Hippocampal formation (tissue), 2 donors: ENCODE data around the gene LRRC26.
A peak's percentile ranks its signal among the peaks of the same experiment; 100 is the strongest.

Experiments
- DNase-seq, 2 donors: peaks; one replicate each; lab custom pipeline; 2025; lab: John Stamatoyannopoulos, UW

LRRC26 gene

GRCh38 chr9:137199411-137200121 lies 29.7 kb upstream of the LRRC26 start:
- DNase-seq: no peak

- no peak for DNase-seq
These were observed 29.0 kb upstream of the LRRC26 start for GRCh38 chr9:137198902-137199283.

GRCh38 chr9:137198051-137198901 lies 28.4 kb upstream of the LRRC26 start:
- no peak for DNase-seq

GRCh38 chr9:137195525-137196220 lies 25.8 kb upstream of the LRRC26 start:
- no peak for DNase-seq

GRCh38 chr9:137194909-137195308 lies 25.1 kb upstream of the LRRC26 start:
- no peak for DNase-seq

GRCh38 chr9:137194388-137194787 lies 24.5 kb upstream of the LRRC26 start:
- DNase-seq: peak; percentile 86 to 93

- no peak for DNase-seq
These were observed 23.9 kb upstream of the LRRC26 start for GRCh38 chr9:137193771-137194170.

- no peak for DNase-seq
These were observed 23.0 kb upstream of the LRRC26 start for GRCh38 chr9:137192859-137193258.

DNA sequence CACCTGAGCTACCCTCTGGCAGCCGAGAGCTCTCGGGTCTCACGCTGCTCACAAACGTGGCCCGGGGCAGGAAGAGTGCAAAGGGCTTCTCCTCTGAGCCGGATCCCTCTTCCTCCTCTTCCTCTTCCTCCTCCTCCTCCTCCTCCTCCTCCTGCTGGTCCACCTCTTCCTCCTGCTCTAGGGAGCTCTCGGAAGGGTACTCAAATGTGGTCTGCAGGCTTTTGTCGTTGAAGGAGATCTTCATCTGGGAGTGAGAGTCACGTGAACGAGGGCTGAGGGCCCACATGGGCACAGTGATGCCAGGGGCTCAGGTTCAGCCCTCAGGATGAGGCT lies 22.6 kb upstream of the LRRC26 start:
- no peak for DNase-seq

DNA sequence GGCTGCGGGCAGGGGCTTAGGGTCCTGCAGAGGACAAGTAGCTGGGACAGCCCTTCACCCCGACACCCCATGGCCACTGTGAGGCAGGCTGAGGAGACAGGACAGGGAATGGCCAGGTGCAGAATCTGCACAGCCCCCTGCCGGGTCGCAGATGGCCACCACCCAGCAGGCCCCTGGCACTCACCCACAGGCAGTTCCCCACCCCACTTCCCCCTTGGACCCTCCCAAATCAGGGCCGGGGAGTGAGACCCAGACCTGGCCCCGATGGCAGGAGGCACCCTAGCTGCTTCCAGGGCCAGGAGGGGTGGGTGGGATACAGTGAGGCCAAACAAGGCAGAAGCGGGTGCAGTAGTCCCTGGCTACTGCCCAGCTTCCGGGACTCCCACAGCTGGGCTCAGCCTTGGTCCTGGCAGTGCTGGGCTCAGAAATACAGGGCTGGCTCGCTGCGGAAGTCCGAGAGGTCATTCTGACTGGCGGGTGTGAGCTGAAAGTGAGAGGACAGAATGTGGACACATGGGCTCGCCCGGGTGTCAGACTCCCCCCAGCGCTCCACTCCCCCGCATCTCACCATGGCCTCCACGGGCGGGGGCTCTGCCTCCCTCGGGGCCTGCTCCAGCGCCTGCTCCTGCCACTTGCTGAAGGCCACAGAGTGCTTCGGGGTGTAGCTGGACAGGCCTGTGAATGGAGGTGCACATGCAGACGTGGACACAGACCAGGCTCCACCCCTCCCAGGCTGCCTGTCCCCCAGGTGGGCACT lies 22.0 kb upstream of the LRRC26 start:
- DNase-seq: peak; percentile 57 to 74

- no peak for DNase-seq
These were observed 21.4 kb upstream of the LRRC26 start for GRCh38 chr9:137191245-137191644.

DNA sequence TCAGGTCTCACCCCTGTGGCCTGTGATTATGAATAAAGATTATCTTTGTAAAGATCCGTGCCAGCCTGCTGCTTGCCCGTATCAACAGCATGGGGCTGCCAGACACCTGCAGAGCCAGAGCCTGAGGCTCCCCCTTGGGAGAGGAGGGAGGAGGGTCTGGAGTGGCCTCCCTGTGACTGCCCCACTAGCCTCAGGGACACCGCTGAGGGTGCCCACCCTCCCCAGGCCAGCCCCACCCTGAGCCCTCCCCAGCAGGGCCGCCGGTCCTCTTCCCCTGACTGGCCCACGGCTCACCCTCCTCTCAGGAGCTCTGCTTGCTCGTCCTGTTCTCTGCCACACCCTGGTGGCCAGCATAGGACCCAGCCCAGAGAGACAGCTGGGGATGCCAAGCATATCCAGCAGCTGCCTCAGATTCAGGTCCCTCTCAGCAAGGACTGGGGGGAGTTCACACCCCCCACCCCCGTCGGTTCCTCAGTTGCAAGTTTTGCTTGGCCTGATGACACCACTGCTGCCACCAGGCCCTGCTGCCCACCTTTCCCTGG lies 20.5 kb upstream of the LRRC26 start:
- DNase-seq: no peak

- no peak for DNase-seq
These were observed 19.7 kb upstream of the LRRC26 start for GRCh38 chr9:137189297-137190295.

DNA sequence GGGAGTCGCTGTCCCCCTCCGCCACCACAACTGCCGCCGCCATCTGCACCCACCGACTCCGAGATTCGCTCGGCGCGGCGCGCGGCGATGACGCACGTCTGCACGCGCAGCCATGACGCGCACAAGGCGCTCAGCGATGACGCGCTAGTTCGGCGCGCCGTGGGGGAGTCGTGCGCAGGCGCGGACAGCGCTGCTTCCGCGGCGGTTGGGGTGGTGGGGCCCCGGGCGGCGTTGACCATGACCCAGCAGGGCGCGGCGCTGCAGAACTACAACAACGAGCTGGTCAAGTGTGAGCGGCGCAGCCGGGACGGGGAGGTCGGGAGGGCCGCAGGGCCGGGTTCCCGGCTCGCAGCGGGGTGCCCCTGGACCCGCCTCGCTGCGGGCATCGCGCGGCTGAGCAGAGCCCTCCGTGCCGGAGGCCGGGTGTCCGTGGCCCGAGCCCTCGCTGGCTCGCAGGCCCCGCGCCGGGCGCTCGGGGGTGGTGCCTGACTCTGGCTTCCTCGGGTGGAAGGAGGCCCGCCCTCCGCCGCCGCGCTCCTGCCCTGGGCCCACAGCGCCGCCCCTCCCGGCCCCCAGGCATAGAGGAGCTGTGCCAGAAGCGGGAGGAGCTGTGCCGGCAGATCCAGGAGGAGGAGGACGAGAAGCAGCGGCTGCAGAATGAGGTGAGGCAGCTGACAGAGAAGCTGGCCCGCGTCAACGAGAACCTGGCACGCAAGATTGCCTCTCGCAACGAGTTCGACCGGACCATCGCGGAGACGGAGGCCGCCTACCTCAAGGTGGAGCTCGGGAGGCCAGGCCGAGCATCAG lies 18.8 kb upstream of the LRRC26 start, which contains the start of the genes ANAPC2 and SSNA1:
Gene ANAPC2 (minus strand): TSS at position 71 of the 807 bp plus-strand sequence. CDS start 28 bp downstream, at position 43.
Gene SSNA1 (plus strand): TSS at position 187 of the 807 bp plus-strand sequence. CDS start 51 bp downstream, at position 238.
- DNase-seq: peak; percentile 84 to 89

DNA sequence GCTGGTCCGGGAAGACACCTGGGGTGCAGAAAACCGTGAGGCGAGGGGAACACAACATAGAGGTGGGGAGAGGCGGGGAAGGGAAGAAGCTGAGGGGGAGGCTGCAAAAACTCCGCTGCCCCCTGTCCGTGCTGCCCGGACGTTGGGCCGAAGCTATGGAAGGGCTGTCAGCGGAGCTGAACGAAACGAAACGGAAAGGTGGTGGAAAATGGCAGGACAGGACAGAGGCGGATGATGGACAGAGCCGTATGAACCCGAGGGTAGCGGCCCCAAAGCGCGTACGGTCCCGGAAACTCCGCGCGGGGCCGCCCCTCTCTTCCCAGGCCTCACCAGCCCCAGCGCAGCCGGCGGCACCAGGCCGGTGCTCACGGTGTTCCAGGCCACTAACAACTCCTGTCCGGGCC lies 18.2 kb upstream of the LRRC26 start:
- no peak for DNase-seq

GRCh38 chr9:137187386-137187785 lies 17.5 kb upstream of the LRRC26 start:
- no peak for DNase-seq

DNA sequence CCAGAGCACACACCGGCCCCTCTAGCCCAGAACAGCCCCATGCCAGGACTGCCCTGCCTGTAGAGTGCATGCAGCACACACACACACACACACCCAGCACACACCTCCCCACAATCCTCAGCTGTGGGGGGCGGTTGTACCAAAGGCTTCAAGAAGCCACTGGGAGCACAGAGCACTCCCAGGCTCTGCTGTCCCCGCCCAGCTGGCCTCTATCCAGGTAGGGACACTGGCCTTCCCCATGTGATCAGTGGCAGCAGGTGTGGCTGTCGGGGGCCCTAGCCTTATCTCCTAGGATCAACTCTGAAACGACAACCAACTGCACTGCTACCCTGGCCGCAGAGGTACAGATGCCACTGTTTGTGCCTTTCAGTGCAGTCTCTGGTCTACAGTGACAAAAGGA lies 16.5 kb upstream of the LRRC26 start:
- DNase-seq: no peak

GRCh38 chr9:137185921-137186320 lies 16.1 kb upstream of the LRRC26 start:
- no peak for DNase-seq

- no peak for DNase-seq
These were observed 15.2 kb upstream of the LRRC26 start for GRCh38 chr9:137184881-137185660.
